22Rv1 (cell line): ENCODE measurements around the gene IPO9.
A peak's percentile ranks its signal among the peaks of the same experiment; 100 is the strongest.
"Not testable (repeated sequence)": the region's sequence is repeated elsewhere in the genome, so short reads cannot be mapped to it uniquely, and the experiment has no call there.

Experiments
- H3K27ac ChIP-seq: fragments of 450-650 bp; 2 replicates; pipeline ENCODE4 v1.5.1; 2017
- ZFX ChIP-seq: fragments of 450-650 bp; IDR thresholded peaks from 2 replicates; pipeline ENCODE4 v1.6.1; 2017; ENCODE audit warnings: antibody characterized with exemption, borderline replicate concordance
- TF ChIP-seq, protein P1 (sequence below): fragments of 450-650 bp; IDR thresholded peaks from 2 replicates; pipeline ENCODE4 v1.5.1; 2017; ENCODE audit warnings: mild to moderate bottlenecking

The IPO9 gene

DNA sequence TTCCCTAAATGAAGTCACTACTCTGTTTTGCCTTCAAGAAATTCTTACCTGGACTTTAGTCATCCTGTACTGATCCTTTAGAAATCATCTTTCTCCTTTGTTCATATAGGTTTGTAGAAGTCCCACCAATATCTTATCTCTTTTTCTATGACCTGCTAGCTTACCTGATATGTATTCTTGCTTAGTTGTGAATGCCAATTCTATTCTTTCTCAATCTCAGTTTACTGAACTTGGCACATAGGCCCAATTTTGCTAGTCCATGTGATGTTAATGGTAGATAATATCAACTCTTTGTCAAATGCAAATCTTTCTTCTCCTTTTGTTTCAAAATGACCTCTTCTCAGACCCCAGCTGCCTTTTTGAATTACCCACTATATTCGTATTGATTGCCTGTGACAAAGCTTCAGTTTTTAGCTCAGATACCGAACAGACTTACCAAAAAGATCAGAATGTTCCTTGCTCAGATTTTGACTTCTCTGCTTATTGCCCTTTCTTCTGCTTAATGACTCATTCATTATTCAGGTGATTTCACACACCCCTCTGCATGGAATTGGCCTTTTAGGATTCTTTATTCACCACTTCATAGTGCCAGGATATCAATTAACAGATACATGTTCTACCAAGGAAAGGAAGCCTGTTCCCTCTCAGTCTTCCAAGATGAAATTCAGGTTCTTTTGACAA, 20.6 kb downstream of the IPO9 start:
- peak overlapping the region; percentile 1; the same call in 1 of the 2 replicates for H3K27ac ChIP-seq
- TF ChIP-seq, protein P1, sequence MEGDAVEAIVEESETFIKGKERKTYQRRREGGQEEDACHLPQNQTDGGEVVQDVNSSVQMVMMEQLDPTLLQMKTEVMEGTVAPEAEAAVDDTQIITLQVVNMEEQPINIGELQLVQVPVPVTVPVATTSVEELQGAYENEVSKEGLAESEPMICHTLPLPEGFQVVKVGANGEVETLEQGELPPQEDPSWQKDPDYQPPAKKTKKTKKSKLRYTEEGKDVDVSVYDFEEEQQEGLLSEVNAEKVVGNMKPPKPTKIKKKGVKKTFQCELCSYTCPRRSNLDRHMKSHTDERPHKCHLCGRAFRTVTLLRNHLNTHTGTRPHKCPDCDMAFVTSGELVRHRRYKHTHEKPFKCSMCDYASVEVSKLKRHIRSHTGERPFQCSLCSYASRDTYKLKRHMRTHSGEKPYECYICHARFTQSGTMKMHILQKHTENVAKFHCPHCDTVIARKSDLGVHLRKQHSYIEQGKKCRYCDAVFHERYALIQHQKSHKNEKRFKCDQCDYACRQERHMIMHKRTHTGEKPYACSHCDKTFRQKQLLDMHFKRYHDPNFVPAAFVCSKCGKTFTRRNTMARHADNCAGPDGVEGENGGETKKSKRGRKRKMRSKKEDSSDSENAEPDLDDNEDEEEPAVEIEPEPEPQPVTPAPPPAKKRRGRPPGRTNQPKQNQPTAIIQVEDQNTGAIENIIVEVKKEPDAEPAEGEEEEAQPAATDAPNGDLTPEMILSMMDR = no peak

DNA sequence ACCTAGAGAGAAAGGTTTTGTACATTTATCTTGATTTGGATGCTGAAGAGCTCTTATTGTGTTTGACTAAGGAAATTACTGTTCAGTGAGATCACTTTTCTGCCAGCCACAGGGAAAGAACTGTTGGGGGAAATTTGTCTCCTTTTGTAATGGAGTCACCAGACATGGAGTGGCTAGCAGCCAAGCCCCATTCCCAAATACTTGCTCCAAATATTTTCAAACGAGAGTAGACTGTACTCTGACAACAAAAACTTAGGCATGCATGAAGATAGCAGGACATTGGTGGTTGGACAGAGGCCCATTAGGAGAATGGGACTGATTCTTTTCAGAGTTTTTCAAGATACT, 21.1 kb downstream of the IPO9 start:
- TF ChIP-seq ZFX = no peak
- TF ChIP-seq, protein P1 = no peak
- peak overlapping the region; percentile 1; the same call in 1 of the 2 replicates for H3K27ac ChIP-seq

DNA sequence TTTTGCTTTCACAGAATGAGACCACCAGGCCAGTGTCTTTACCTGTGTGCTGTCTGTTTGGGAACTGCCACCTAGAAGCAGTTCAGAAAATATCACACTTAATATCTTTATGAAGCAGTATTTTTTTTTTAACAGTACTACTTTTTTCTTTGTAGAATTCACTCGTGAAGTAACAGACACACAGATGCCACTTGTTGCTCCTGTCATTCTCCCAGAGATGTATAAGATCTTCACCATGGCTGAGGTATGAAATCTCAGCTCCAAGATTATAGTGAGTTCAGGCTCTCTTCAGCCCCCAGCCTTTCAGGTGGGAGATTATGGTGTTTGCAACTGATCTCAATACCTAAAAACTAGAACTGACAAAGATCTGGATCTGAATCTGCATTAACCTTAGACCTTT, 23.0 kb downstream of the IPO9 start:
- H3K27ac ChIP-seq = no peak overlapping the region
- no peak for TF ChIP-seq ZFX
- TF ChIP-seq, protein P1 = no peak

DNA sequence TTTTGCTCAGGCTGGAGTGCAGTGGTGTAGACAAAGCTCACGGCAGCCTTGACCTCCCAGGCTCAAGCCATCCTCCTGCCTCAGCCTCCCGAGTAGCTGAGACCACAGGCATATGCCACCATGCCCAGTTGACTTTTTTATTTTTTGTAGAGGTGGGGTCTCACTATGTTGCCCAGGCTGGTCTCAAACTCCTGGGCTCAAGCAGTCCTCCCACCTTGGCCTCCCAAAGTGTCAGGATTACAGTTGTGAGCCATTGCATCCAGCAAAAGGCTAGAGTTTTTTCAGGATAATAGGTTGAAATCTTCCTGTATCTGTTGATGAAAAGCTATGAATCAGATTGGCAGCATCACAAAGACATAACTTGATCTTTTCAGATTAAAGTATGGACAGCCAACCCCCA, 27.8 kb downstream of the IPO9 start:
- not testable (repeated sequence) for H3K27ac ChIP-seq

DNA sequence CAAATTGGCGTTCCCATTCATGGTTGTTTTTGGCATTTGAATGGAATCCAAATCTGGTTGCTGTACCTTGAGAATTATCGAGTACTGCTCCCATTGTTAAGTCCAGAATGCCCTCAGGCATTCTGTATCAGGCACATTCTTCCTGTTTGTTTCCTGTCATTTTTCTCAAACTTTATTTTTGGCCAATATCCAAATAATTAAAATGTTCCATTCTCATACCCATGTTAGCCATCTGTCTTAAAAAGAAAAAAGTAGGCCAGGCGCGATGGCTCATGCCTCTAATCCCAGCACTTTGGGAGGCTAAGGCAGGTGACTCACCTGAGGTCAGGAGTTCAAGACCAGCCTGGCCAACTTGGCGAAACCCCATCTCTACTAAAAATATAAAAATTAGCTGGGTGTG, 30.5 kb downstream of the IPO9 start:
- H3K27ac ChIP-seq = no peak overlapping the region
- TF ChIP-seq, protein P1 = no peak
- no peak for TF ChIP-seq ZFX

DNA sequence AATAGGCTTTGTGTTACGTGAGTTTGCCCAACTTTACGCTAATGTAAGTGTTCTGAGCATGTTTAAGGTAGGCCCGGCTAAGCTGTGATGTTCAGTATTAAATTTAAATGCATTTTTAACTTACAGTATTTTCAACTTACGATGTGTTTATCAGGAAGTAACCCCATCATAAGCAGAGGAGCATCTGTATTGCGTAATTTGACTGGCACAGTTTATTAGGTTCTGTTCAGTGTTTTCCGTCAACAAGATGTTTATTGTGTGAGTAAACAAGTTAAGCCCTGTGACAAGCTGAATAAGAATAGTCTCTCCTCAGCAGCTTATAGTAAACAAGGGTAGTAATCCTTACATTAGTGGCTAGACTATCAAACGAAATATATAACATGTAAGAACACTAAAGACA, 32.5 kb downstream of the IPO9 start:
- TF ChIP-seq, protein P1 = no peak
- TF ChIP-seq ZFX = no peak
- no peak overlapping the region for H3K27ac ChIP-seq

DNA sequence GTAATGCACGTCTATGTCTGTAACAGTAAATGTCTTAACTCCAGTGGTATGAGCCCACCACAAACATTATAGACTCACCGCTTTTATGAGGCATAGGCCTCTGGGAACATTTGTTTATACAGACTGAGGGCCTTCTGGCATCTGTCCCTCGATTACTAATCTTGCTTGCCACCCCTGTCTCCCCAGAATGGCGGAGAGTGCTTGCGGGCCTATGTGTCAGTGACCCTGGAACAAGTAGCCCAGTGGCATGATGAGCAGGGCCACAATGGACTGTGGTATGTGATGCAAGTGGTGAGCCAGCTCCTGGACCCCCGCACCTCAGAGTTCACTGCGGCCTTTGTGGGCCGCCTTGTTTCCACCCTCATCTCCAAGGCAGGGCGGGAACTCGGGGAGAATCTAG, 41.4 kb downstream of the IPO9 start:
- H3K27ac ChIP-seq = no peak overlapping the region
- TF ChIP-seq ZFX = no peak
- TF ChIP-seq, protein P1 = no peak

DNA sequence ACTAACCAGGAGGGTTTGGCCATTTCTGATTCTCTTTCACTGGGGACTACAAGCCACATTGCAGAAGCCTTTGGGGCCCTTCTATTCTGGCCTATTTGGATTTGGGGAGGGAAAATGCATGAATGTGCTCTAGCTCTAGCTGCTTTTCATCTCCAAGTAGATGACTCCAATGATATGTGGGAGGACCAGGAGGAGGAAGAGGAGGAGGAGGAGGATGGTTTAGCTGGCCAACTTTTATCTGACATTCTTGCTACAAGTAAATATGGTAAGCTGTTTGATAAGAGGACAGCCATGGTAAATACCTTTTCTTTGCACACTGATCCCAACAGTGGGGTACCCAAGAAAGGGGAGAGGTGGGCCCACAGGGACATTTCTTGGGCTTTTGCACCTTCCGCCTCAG, 45.7 kb downstream of the IPO9 start:
- no peak overlapping the region for H3K27ac ChIP-seq
- TF ChIP-seq, protein P1 = no peak
- no peak for TF ChIP-seq ZFX
